GM18858 (cell line): ENCODE results near the gene LTC4S.
"Not testable (repeated sequence)": the region's sequence is repeated elsewhere in the genome, so short reads cannot be mapped to it uniquely, and the experiment has no call there.

Experiments
- ATAC-seq: cut with Tn5 transposase; IDR thresholded peaks from one replicate; pipeline ENCODE4 v1.9.1; 2021; ENCODE audit not compliant: unreplicated experiment

LTC4S gene

GRCh38 chr5:179823937-179824744, 30.4 kb downstream of the LTC4S start:
- no peak for ATAC-seq

GRCh38 chr5:179824745-179825112, 30.9 kb downstream of the LTC4S start:
- ATAC-seq: no peak

- no peak for ATAC-seq
Observed at GRCh38 chr5:179825655-179826182, 31.9 kb downstream of the LTC4S start.

- no peak for ATAC-seq
Observed at GRCh38 chr5:179827680-179828079, 33.9 kb downstream of the LTC4S start.

GRCh38 chr5:179828756-179829421, 35.1 kb downstream of the LTC4S start:
- no peak for ATAC-seq

GRCh38 chr5:179829732-179830435, 36.1 kb downstream of the LTC4S start:
- ATAC-seq: no peak

GRCh38 chr5:179830818-179831468, 37.2 kb downstream of the LTC4S start:
- ATAC-seq: no peak

GRCh38 chr5:179832039-179832745, 38.4 kb downstream of the LTC4S start:
- ATAC-seq: no peak

- no peak for ATAC-seq
Observed at GRCh38 chr5:179833056-179833708, 39.4 kb downstream of the LTC4S start.

GRCh38 chr5:179833709-179834070, 39.9 kb downstream of the LTC4S start:
- no peak for ATAC-seq

GRCh38 chr5:179834120-179834519, 40.3 kb downstream of the LTC4S start:
- no peak for ATAC-seq

- ATAC-seq: not testable (repeated sequence)
Observed at GRCh38 chr5:179834871-179835270, 41.1 kb downstream of the LTC4S start.

- ATAC-seq: no peak
Observed at GRCh38 chr5:179836225-179837019, 42.6 kb downstream of the LTC4S start.

GRCh38 chr5:179837076-179838011, 43.6 kb downstream of the LTC4S start:
- ATAC-seq: no peak

- no peak for ATAC-seq
Observed at GRCh38 chr5:179839328-179840256, 45.8 kb downstream of the LTC4S start.

GRCh38 chr5:179840321-179840720, 46.5 kb downstream of the LTC4S start:
- ATAC-seq: no peak

GRCh38 chr5:179840766-179841165, 47.0 kb downstream of the LTC4S start:
- ATAC-seq: no peak
